GM21529 (cell line): Measurements from ENCODE around the gene AGT.
"Not testable (repeated sequence)": the region's sequence is repeated elsewhere in the genome, so short reads cannot be mapped to it uniquely, and the experiment has no call there.

Experiments
- ATAC-seq: cut with Tn5 transposase; IDR thresholded peaks from one replicate; pipeline ENCODE4 v1.9.1; 2021; ENCODE audit not compliant: unreplicated experiment

Gene AGT

DNA sequence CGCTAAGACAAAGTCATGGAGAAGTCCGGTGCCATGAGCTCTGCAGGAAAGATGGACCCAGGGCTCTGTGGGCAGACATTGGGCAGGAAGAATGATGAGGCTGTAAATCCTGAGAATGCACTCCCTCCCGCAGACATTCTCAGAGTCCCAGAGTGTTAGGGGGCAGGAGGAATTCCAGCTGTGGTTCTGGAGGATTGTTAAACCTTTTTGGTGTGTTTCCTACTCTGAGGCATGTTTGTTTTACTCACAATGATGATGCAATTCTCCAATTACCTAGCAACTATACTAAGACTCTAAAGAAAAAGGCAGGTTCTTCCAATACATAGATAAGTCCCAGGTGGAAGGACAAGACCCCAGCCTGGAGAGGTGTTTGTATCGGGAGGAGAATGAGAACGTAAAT, 30.5 kb upstream of the AGT start:
- ATAC-seq: no peak

DNA sequence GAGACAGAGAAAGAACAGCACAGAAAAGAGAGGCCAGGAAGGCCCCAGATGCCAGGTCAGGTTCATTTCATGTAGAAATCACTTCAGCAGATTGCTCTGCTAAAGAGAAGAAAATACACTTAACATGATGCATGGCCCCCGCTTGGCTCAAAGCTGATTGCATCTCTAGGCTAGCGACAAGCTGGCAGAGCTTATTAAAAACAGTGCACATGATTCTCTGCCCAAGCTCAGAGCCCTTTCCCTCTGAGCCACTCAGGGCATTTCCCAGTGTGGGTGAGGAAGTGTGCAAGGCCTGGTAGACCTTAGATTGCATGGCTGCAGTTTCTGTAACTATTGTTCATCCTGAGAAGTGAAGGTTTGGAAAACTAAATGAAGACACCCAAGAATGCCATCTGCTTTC, 30.0 kb upstream of the AGT start:
- no peak for ATAC-seq

DNA sequence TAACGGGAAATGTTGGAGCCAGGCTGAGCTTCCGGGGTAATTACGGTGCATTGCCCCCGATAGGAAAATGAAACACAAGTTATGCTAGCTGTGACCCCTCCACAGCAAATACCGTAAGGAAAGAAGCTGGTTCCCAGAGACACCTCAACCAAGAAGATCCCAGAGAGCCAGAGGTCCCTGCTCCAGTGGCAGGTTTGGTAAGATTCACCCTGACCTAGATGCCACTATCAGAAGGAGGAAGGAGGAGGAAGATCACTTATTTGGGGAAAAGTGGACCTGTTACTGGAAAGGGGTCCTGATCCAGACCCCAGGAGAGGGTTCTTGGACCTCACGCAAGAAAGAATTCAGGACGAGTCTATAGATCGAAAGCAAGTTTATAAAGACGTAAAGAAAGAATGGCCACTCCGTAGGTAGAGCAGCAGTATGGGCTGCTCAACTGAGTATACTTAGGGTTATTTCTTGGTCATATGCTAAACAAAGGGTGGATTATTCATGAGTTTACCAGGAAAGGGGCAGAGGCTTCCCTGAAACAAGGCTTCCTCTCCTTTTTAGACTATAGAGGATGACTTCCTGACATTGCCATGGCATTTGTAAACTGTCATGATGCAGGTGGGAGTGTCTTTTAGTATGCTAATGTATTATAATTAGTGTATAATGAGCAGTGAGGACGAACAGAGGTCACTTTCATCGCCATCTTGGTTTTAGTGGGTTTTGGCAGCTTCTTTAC, 25.8 kb upstream of the AGT start:
- ATAC-seq: no peak

DNA sequence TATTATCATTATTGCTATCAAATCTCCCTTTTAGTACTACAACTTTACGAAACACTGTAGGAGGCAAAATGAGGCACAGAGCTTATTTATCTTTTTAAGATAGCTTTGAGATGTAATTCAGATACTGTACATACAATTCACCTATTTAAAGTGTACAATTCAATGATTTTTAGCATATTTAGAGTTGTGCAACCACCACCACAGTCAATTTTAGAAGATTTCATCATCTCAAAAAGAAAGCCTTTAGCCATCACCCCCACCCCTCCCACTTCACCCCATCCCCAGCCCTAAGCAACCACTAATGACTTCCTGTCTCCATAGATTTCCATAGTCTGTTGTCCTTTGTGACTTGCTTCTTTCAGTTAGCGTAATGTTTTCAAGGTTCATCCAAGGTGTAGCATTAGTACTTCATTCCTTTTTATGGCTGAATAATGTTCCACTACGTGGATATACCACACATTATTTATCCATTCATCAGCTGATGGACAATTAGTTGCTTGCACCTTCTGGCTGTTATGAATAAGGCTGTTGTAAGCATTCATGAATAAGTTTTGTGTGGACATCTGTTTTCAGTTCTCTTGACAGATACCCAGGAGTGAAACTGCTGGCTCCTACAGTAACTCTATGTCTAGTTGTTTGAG, 23.8 kb upstream of the AGT start:
- no peak for ATAC-seq

DNA sequence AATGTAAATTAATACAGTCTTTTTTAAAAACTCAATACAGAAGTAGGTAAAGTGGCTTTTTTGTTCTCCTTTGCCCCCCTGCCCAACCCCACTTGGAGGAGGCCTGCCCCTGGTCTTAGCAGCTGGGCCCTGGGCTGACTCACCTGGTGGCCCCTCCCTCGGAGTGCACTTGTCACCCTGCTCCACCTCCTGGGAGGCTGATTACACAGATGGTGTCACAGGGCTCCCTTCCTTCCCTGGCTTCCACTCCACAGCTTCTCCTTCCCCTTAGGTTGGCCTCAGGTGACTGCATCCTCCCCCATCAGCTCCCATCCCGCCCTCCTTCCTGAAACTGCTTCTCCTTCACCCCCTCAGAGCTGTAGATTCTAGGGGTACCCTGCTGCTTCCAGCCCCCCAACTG, 21.5 kb upstream of the AGT start:
- ATAC-seq: no peak

DNA sequence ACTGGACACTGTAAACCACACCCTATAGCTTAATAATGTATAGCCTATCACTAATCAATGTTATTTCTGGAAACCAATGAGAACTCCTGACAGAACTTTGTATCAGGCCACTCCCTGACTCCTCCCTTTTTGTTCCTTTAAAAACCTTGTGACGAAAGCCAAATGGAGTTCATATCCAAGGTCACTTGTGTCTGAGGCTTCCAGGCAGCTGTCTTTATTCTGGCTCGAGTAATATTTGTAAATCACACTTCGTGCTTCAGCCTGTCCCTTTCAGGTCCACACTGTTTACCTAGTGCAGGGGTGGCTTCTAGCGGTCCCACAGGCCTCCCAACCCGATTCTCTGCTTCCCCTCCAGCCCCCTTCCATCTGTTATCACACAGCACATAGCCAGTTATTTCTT, 17.1 kb upstream of the AGT start:
- no peak for ATAC-seq

DNA sequence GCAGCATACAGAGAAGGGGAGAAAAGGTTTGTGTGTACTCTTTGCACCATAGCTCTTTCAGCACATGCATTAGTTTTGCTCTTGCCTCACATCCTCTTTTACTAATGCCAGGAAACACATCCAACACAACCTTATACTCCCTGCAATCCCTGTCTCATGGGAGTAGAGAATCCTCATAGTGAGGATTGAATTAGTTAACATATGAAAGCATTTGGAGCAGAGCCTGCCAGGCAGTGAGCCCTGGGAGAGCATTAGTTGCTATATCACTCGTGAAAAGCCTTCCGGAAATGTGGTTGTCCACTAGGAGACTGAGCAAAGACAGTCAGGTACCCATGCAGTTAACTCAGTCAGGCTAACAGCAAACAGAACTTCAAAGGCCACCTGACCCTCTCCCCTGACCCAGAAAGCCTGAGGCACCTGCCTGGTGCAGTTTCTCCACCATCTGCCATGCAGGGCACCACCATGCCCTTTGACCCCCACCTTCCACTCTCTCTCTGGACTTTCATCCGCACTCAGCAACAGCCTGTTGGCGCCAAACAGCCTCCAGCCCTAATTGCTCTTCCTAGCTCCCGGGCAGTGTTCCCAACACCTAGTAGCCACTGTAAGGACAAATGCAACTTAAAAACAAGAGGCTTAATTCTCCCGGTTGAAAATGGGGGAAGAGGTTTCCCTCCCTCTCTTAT, 14.9 kb upstream of the AGT start:
- no peak for ATAC-seq

DNA sequence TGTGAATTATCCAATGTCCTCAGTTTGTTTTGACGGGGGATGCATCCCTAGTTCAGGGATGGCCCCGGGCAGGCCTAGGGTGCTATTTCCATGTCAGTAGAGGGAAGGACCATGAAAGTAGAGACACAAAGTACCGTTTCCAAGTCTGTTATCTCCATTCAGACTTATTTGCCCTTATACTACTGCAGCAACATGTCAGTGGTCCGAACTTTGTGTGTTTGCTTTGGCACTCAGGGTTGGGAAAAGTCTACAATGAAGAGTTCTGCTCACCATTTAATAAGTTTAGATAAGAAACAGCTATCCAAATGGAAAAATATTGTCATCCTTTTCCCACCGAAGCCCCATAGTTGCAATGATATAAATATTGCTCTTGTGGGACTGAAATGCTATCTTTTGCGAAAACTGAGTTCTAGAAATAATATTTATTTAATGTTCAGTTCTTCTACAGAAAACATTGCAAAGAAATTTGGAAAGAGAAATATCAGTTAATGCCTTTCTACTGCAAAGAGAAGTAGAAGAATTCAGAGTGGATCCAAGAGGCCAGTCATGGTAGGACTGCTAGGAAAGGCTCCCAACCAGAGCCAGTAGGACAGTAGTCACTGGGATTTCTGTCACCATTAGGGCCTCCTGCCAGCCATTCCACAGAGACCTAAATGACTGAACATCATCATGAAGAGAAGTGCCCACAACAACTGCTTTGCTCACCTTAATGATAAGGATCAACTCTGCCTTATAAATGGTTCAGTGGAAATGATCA, 11.5 kb upstream of the AGT start:
- no peak for ATAC-seq

DNA sequence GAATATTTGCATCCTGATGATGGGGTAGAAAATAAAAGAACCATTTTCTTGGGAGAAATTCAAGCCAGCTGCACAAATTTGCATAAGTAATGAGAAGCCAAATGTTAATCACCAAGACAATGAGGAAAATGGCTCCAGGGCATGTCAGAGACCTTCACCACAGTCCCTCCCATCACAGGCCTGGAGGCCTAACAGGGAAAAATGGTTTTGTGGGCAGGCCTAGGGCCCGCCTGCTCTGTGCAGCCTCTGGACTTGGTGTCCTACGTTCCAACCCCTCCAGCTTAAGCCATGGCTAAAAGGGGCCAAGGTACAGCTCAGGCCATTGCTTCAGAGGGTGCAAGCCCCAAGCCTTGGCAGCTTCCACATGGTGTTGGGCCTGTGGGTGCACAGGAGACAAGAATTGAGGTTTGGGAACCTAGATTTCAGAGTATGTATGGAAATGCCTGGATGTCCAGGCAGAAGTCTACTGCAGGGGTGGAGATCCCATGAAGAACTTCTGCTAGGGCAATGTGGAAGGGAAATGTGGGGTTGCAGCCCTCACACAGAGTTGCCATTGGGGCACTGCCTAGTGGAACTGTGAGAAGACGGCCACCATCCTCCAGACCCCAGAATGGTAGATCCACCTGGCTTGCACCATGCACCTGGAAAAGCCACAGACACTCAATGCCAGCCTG, 8.1 kb upstream of the AGT start:
- not testable (repeated sequence) for ATAC-seq

DNA sequence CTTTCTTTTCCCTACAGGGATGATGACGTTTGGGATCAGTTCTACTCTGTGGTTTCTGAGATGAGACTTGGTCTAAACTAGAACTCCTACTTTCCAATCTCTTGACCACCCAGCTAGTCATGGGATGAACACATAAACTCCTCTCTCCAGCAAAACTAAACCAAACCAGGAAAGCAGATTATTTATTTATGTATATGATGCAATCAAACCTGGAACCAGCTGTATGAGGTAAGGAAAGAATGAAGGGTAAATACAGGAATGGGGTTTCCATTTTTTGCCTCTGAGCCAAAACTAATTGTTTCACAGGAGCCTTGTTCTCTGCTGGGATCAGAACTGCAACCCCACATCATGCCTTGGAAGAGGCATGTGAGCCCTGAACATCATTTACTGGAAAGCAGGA, 3.3 kb upstream of the AGT start:
- ATAC-seq: no peak

DNA sequence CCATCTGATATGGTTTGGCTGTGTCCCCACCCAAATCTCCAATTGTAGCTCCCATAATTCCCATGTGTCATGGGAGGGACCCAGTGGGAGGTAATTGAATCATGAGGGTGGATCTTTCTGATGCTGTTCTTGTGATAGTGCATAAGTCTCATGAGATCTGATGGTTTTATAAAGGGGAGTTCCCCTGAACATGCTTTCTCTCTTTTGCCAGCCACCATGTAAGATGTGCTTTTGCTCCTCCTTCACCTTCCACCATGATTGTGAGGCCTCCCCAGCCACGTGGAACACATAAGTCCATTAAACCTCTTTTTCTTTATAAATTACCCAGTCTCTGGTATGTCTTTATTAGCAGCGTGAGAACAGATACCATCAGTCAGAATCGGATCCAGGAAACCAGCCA, 2.5 kb upstream of the AGT start:
- ATAC-seq: not testable (repeated sequence)

DNA sequence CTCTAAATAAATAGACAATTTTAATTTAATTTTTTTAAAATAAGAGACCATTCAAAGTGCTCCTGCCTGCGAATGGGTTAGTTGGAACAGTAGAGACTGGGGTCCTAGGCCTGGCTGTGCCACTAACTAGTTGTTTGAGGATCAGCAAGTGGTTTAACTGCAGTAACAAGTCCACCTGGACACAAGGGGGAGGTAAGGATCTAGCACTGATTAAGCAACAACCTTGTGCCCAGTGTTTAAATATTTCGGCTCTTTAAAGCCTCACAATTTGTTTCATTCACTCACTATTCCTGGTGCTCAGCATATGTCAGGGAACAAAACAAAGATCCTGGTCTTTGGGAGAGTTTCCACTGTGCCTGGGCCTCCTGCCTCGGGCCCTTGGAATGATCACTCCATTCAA, 1.6 kb upstream of the AGT start:
- ATAC-seq: no peak

DNA sequence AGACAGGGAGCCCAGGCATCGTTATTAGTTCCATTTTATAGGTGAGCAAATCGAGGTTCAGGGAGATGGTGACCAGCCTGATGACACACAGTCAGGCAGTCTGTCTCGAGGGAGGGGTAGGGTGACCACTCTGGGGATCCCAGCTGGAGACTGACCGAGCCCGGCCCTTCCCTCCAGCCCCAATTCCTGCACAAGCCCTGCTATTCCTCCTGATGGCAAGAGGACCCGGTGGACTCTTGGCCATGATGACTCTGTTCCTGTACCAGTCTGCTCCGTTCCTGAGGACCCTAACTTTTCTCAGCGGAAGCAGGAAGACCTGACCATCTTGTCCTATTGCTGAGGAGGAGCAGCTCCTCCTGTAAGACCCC, 391 bp downstream of the AGT start:
- ATAC-seq: no peak

DNA sequence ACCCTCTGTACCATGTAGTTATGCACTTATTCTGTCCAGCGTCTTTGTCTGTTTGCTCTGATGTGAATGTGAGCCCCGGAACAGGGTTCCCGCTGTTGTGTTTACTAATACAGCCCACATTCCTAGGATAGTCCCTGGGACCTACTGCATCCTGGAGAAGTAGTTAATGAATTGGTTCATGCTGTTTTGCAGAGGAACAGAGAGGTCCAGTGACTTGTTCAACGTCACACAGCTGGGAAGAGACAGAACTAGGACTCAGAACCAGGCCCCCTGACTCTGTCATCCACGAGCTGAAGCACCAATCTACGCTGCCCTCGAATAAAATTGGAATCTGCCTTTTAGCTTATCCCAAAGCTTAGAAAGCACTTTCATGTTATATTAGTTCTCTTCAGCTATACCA, 784 bp downstream of the AGT start:
- no peak for ATAC-seq

DNA sequence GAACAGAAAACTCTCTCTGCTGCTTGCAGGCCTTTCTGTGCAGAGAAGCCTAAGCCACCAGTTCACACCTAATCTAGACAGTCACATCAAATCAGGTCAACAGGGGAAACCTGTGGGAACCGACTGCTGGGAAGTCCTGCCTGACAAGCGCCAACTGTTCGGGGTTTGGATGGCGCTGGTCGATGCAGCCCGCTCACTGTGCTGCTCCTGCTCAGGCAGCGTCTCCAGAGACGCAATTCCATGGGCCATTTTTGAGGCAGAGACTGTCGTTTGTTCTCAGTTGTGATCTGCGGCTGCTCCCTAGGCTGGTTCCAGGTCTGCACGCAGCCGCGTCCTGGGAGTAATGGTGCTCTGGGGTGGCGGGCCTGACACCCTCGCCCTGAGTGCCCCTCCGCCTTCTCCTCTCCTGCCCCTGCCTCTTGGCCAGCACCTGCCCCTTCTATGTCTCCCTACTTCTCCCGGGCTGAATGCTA, 1.4 kb downstream of the AGT start:
- no peak for ATAC-seq

DNA sequence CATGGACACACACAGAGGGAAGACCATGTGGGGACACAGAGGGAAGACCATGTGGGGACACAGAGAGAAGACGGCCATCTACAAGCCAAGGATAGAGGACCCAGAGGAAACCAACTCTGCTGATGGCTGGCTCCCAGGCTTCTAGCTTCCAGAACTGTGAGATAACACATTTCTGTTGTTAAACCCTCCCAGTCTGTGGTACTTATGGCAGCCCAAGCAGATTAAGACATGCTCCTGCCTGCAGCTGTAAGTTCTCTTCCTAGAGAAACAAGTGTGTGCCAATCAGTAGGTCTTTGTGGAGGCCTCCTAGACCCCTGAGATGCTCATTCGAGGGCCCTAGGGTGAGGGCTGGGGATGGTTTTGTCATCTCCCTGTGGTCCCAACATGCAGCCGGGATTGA, 2.7 kb downstream of the AGT start:
- ATAC-seq: no peak

DNA sequence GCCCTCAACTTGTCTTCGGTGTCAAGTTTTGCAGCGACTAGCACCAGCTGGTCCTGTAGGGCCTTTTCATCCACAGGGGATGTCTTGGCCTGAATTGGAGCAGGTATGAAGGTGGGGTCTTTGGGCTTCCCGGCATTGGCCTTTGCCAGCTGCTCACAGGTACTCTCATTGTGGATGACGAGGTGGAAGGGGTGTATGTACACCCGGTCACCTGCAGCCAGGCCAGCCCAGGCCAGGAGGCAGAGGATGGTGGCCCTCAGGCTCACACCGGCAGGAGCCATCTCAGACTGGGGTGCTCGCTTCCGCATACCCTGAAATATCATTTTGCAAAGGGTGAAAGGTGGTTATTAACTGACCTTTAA, 3.4 kb downstream of the AGT start:
- ATAC-seq: no peak

DNA sequence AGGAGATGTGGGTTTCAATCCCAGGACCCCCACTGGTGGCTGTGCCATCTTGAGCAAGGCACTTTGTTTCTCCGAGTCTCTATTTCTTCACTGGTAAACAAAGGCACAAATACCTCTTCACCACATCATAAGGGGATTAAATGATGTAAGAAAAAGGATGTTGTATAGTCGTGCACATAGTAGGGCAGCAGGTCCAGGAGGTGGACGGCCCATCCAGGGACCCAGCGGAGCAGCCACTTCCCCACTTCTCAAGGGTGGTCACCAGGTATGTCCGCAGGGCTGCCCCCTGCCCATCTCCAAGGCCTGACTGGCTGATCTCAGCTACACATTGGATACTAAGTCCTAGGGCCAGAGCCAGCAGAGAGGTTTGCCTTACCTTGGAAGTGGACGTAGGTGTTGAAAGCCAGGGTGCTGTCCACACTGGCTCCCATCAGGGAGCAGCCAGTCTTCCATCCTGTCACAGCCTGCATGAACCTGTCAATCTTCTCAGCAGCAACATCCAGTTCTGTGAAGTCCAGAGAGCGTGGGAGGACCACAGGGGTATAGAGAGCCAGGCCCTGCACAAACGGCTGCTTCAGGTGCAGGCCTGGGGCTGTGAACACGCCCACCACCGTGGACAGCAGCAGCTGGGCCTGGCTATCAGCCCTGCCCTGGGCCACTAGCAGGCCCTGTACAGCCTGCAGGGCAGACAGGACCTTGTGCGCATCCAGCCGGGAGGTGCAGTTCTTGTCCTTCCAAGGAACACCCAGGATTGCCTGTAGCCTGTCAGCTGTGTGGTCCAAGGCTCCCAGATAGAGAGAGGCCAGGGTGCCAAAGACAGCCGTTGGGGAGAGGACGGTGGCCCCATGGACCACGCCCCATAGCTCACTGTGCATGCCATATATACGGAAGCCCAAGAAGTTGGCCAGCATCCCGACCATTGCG, 4.0 kb downstream of the AGT start:
- no peak for ATAC-seq

DNA sequence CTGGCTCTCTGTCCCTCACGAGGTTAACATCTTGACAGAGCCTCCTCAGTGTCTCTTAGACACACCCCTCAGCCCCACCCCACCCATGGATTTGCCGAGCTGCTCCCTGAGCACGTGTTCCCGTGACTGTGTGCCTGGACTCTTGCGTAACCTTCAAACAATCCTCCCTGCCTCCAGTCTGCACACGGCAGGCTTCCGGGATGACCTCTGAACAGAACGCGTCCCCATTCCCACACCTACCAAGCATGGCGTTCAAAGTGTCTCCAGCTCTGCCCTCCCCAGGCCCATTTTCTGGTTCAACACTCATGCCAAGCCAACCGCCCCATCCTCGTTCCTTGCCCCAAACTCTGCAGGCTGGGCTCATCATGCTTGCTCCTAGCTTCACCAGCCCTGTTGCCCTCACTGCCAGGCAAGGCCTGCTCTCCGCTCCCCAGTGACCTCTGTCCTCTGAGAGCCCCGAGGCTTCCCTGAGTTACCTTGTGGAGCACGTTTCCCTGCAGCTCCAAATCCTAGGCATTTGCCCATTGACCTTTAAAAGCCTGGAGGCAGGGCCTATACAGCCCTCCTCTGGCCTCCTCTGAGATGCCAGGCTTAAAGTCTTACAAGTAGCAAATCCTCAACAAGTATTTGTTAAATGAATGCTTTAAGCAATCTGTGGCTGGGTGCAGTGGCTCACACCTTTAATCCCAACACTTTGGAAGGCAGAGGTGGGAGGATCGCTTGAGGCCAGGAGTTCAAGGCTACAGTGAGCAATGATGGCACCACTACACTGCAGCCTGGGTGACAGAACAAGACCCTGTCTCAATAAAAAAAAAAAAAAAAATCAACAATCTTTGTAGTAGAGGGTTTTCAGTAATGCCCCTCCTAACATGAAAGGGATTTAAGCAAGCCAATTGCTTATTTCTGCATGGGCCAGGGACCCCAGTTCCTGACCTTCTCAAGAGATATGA, 5.0 kb downstream of the AGT start:
- no peak for ATAC-seq
